CD14-positive monocyte (primary cell): Measurements from ENCODE around the gene TOP2B. TPM values are rescaled to one million over a fixed set of nuclear protein-coding genes. Genes with fewer than 3 reads are reported as not detected.
A peak's percentile ranks its signal among the peaks of the same experiment; 100 is the strongest.

Experiments
- DNase-seq, 3 donors: peaks; one replicate each; pipeline ENCODE4 v3.0.0-alpha.2; 2011 to 2022
- H2AFZ ChIP-seq: 2 replicates; pipeline ENCODE4 v1.6.0; 2012; ENCODE audit warnings: mild to moderate bottlenecking, low read depth, low read length, inconsistent platforms; ENCODE audit not compliant: insufficient read depth, poor library complexity, severe bottlenecking
- H3K27ac ChIP-seq, 2 donors: 1 replicate in 1 of 2; 2 replicates in 1 of 2; pipeline ENCODE4 v1.5.1; 2012 to 2013; ENCODE audit warnings: low read length in 2 of 2, control low read depth in 1 of 2, inconsistent platforms in 1 of 2, low read depth in 1 of 2, mild to moderate bottlenecking in 1 of 2
- H3K27me3 ChIP-seq, 2 donors: one replicate each; pipeline versions ENCODE4 v1.6.0 to v1.6.1; 2011 to 2013; ENCODE audit warnings: low read length in 2 of 2; ENCODE audit not compliant: control insufficient read depth in 2 of 2, insufficient read depth in 2 of 2
- H3K36me3 ChIP-seq, 2 donors: replicated peaks in 1 of 2; 1 replicate in 1 of 2; 2 replicates in 1 of 2; pipeline versions ENCODE4 v1.5.1 to v1.6.1; 2012 to 2013; ENCODE audit warnings: low read length in 2 of 2, control low read depth in 1 of 2, inconsistent platforms in 1 of 2, mild to moderate bottlenecking in 1 of 2; ENCODE audit not compliant: insufficient read depth in 2 of 2, control insufficient read depth in 1 of 2
- H3K4me1 ChIP-seq, 2 donors: 1 replicate in 1 of 2; 2 replicates in 1 of 2; pipeline versions ENCODE4 v1.5.1 to v1.6.1; 2012 to 2013; ENCODE audit warnings: low read length in 2 of 2, control low read depth in 1 of 2, inconsistent platforms in 1 of 2, mild to moderate bottlenecking in 1 of 2, moderate library complexity in 1 of 2; ENCODE audit not compliant: insufficient read depth in 2 of 2, control insufficient read depth in 1 of 2
- H3K4me2 ChIP-seq: replicated peaks from 2 replicates; pipeline ENCODE3; 2012; ENCODE audit warnings: low read length, moderate library complexity, mild to moderate bottlenecking; ENCODE audit not compliant: poor library complexity, severe bottlenecking; ENCODE audit errors: extremely low read depth
- H3K4me3 ChIP-seq, 3 experiments: fragments of 200-600 bp in 1 of 3; sonication (generic) in 1 of 3; replicated peaks in 1 of 3; 1 replicate in 2 of 3; 2 replicates in 1 of 3; pipeline ENCODE4 v1.5.1; 2011 to 2013; ENCODE audit warnings: low read length in 3 of 3, mild to moderate bottlenecking in 3 of 3, control low read depth in 2 of 3, low read depth in 2 of 3, inconsistent platforms in 1 of 3, moderate library complexity in 1 of 3
- H3K79me2 ChIP-seq: 2 replicates; pipeline ENCODE4 v1.6.0; 2012; ENCODE audit warnings: mild to moderate bottlenecking, control low read depth, inconsistent platforms, low read length, moderate library complexity; ENCODE audit not compliant: insufficient read depth
- H3K9ac ChIP-seq: 2 replicates; pipeline ENCODE4 v1.6.0; 2017; ENCODE audit warnings: low read length, mild to moderate bottlenecking; ENCODE audit not compliant: insufficient read depth, poor library complexity, severe bottlenecking
- H3K9me3 ChIP-seq, 2 donors: replicated peaks in 1 of 2; 1 replicate in 1 of 2; 2 replicates in 1 of 2; pipeline versions ENCODE4 v1.5.1 to v1.6.1; 2012 to 2013; ENCODE audit warnings: low read length in 2 of 2, control low read depth in 1 of 2; ENCODE audit not compliant: control insufficient read depth in 1 of 2, insufficient read depth in 1 of 2
- H4K20me1 ChIP-seq: 2 replicates; pipeline ENCODE4 v1.6.0; 2012; ENCODE audit warnings: mild to moderate bottlenecking, low read length, control low read depth, moderate library complexity; ENCODE audit not compliant: insufficient read depth
- H3K27ac Mint-ChIP-seq, 7 donors: one replicate each; pipeline ENCODE4 v1.8.0; 2020; ENCODE audit warnings: mild to moderate bottlenecking in 7 of 7, mixed read lengths in 7 of 7, moderate library complexity in 6 of 7, inconsistent platforms in 2 of 7
- H3K27me3 Mint-ChIP-seq, 3 donors: one replicate each; pipeline ENCODE4 v1.8.0; 2021 to 2022; ENCODE audit warnings: low read depth in 3 of 3, mild to moderate bottlenecking in 3 of 3, mixed read lengths in 3 of 3, moderate library complexity in 3 of 3, inconsistent platforms in 1 of 3
- H3K36me3 Mint-ChIP-seq, 2 donors: one replicate each; pipeline ENCODE4 v1.8.0; 2020; ENCODE audit warnings: mixed read lengths in 2 of 2, inconsistent platforms in 1 of 2, mild to moderate bottlenecking in 1 of 2
- H3K4me1 Mint-ChIP-seq: one replicate; pipeline ENCODE4 v1.8.0; 2020; ENCODE audit warnings: mild to moderate bottlenecking, mixed read lengths
- H3K4me3 Mint-ChIP-seq, 2 donors: one replicate each; pipeline ENCODE4 v1.8.0; 2020; ENCODE audit warnings: mild to moderate bottlenecking in 2 of 2, mixed read lengths in 2 of 2, moderate library complexity in 1 of 2
- H3K9me3 Mint-ChIP-seq, 7 donors: one replicate each; pipeline ENCODE4 v1.8.0; 2020 to 2022; ENCODE audit warnings: mixed read lengths in 7 of 7, mild to moderate bottlenecking in 6 of 7, moderate library complexity in 6 of 7, inconsistent platforms in 2 of 7
- WGBS: methylation state at CpG from one replicate; pipeline ENCODE4 v1.1.5; 2013; ENCODE audit warnings: missing lambda C conversion rate; ENCODE audit not compliant: insufficient coverage; 5-methylcytosine and 5-hydroxymethylcytosine counted together
- intact Hi-C, 2 donors: fragments of 100-400 bp; cut with micrococcal nuclease; formaldehyde crosslinking; loops; one replicate each; pipeline versions ENCODE4 v1.15.0 to v1.15.1; 2023
- polyA plus RNA-seq, 3 donors: library from polyadenylated mRNA; depleted of rRNA in 1 of 3; unstranded in 2 of 3; stranded (reverse) in 1 of 3; fragments of 300-500 nt in 2 of 3; fragments of >200 nt in 1 of 3; fragmentation: Illumina TruSeq in 2 of 3; gene quantifications; 1 replicate in 2 of 3; 2 replicates in 1 of 3; pipeline ENCODE4 v1.2.3, GENCODE V29; 2012 to 2021
- TF ChIP-seq, protein P1 (sequence below): fragments of 200-600 bp; IDR thresholded peaks from one replicate; pipeline ENCODE4 v1.8.0; 2022; ENCODE audit warnings: antibody characterized with exemption, mild to moderate bottlenecking

The TOP2B gene
- polyA plus RNA-seq, 3 donors: 21.4 to 27.0 (median 26.1) TPM

DNA sequence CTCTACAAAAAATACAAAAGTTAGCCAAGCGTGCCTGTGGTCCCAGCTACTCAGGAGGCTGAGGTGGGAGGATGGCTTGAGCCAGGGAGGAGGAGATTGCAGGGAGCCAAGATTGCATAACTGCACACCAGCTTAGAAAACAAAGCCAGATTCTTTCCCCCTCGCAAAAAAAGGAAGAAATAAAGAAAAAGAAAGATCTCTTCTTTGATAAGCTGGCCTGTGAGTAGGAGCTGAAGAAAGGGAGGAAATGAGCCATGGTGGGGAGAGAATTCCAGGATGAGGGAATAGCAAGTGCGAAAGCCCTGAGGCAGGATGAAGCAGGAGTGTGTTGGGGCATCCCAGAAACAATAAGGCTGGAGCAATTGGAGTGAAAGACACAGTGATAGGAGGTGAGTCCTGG, 24.5 kb upstream of the TOP2B start:
- Histone ChIP-seq H3K27me3 (peaks cover 0 to 2% of the 10 kb centered on the region in 2 donors), H3K79me2 (no peaks in the 10 kb centered on the region), H3K4me3 (no peak overlapping the region), H3K27ac (no peak overlapping the region), H3K4me1 (peaks cover 10 to 22% of the 10 kb centered on the region in 2 donors), H3K9me3 (no peaks in the 10 kb centered on the region), H3K9ac (no peak overlapping the region), H4K20me1 (no peaks in the 10 kb centered on the region), H2AFZ (no peak overlapping the region), H3K36me3 (no peaks in the 10 kb centered on the region), H3K4me2 (no peak overlapping the region)
- no peaks in the 10 kb centered on the region for H3K36me3 Mint-ChIP-seq
- peaks cover 4 to 9% (median 6%) of the 10 kb centered on the region in 3 donors for H3K27me3 Mint-ChIP-seq
- intact Hi-C loops: no loop called here
- 56% methylated on average over 1 of the region's 3 CpGs for WGBS
- no peak overlapping the region for H3K4me3 Mint-ChIP-seq
- TF ChIP-seq, protein P1, sequence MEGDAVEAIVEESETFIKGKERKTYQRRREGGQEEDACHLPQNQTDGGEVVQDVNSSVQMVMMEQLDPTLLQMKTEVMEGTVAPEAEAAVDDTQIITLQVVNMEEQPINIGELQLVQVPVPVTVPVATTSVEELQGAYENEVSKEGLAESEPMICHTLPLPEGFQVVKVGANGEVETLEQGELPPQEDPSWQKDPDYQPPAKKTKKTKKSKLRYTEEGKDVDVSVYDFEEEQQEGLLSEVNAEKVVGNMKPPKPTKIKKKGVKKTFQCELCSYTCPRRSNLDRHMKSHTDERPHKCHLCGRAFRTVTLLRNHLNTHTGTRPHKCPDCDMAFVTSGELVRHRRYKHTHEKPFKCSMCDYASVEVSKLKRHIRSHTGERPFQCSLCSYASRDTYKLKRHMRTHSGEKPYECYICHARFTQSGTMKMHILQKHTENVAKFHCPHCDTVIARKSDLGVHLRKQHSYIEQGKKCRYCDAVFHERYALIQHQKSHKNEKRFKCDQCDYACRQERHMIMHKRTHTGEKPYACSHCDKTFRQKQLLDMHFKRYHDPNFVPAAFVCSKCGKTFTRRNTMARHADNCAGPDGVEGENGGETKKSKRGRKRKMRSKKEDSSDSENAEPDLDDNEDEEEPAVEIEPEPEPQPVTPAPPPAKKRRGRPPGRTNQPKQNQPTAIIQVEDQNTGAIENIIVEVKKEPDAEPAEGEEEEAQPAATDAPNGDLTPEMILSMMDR: no peak
- H3K4me1 Mint-ChIP-seq: peaks cover 24% of the 10 kb centered on the region
- H3K9me3 Mint-ChIP-seq: peaks cover 0 to 4% (median 2%) of the 10 kb centered on the region in 7 donors
- DNase-seq: no peak
- H3K27ac Mint-ChIP-seq: peak overlapping the region in 5 of 7 donors; percentile 7 to 44 (median 26)

- H2AFZ ChIP-seq: no peak overlapping the region
- peaks cover 30% of the 10 kb centered on the region for H3K4me1 Mint-ChIP-seq
Measured at GRCh38 chr3:25687742-25688141, 23.0 kb upstream of the TOP2B start.

More at GRCh38 chr3:25687742-25688141, 23.0 kb upstream of the TOP2B start:
- no peak overlapping the region for H3K27ac Mint-ChIP-seq
- peaks cover 0 to 4% of the 10 kb centered on the region in 2 donors for H3K9me3 ChIP-seq
- WGBS: 100% methylated on average over 1 of the region's 1 CpG
- peaks cover 14 to 30% of the 10 kb centered on the region in 2 donors for H3K4me1 ChIP-seq
- peaks cover 0 to 2% of the 10 kb centered on the region in 2 donors for H3K27me3 ChIP-seq
- no peaks in the 10 kb centered on the region for H4K20me1 ChIP-seq
- no peak overlapping the region for H3K4me3 ChIP-seq
- no peak overlapping the region for H3K4me2 ChIP-seq
- peaks cover 4 to 9% (median 6%) of the 10 kb centered on the region in 3 donors for H3K27me3 Mint-ChIP-seq
- no peaks in the 10 kb centered on the region for H3K79me2 ChIP-seq
- DNase-seq: no peak
- TF ChIP-seq, protein P1: no peak
- peaks cover 0 to 4% (median 0%) of the 10 kb centered on the region in 7 donors for H3K9me3 Mint-ChIP-seq
- no peak overlapping the region for H3K4me3 Mint-ChIP-seq
- H3K27ac ChIP-seq: no peak overlapping the region
- H3K36me3 ChIP-seq: no peaks in the 10 kb centered on the region
- no peaks in the 10 kb centered on the region for H3K36me3 Mint-ChIP-seq
- intact Hi-C loops: no loop called here
- no peak overlapping the region for H3K9ac ChIP-seq
